ENCODE results near the gene ENPP3.

ENPP3 gene

GRCh38 chr6:131646249-131646670, 9.2 kb downstream of the ENPP3 start:
- Histone ChIP-seq H2AFZ (ENCODE audit: low read length) (no peak overlapping the region), H2BK15ac (ENCODE audit: low read length) (no peak overlapping the region), H3K4me3 (ENCODE audit: low read length in 2 of 2) (no peak overlapping the region), H2AK5ac (ENCODE audit: low read depth, low read length) (no peak overlapping the region), H3K9ac (ENCODE audit: low read depth, low read length, poor library complexity) (no peak overlapping the region), H4K8ac (ENCODE audit: low read depth, low read length) (no peak overlapping the region), H3K4me2 (ENCODE audit: insufficient read depth, low read length, poor library complexity, severe bottlenecking) (no peak overlapping the region), H2BK120ac (ENCODE audit: low read depth, low read length) (no peak overlapping the region), H3K27ac (replicated peaks; ENCODE audit: low read length) (no peak overlapping the region), H3K36me3 (replicated peaks in 1 of 2; ENCODE audit: control insufficient read depth in 2 of 2, insufficient read depth in 2 of 2, low read length in 2 of 2) (no peaks in the 10 kb centered on the region), H2BK12ac (ENCODE audit: low read length) (no peak overlapping the region), H3K23ac (ENCODE audit: low read depth, low read length, poor library complexity) (no peak overlapping the region), H3K4me1 (ENCODE audit: control insufficient read depth in 2 of 2, insufficient read depth in 1 of 2, low read depth in 1 of 2, low read length in 2 of 2) (no peaks in the 10 kb centered on the region), H3K9me3 (replicated peaks in 1 of 2; ENCODE audit: control insufficient read depth in 2 of 2, insufficient read depth in 1 of 2, low read depth in 1 of 2, low read length in 2 of 2) (no peaks in the 10 kb centered on the region), H3K18ac (ENCODE audit: low read length) (no peak overlapping the region), H3K79me1 (ENCODE audit: low read depth, low read length) (no peaks in the 10 kb centered on the region), H3K27me3 (ENCODE audit: control insufficient read depth in 3 of 3, insufficient read depth in 3 of 3, low read depth in 1 of 3, low read length in 3 of 3) (no peaks in the 10 kb centered on the region), H3K14ac (ENCODE audit: low read length) (no peak overlapping the region), H2BK5ac (ENCODE audit: low read length) (no peak overlapping the region), H4K91ac (ENCODE audit: low read depth, low read length, poor library complexity) (no peak overlapping the region), H3K4ac (ENCODE audit: low read length) (no peak overlapping the region)
- DNase-seq (ENCODE audit: low spot score), result no peak

GRCh38 chr6:131651782-131652181, 14.7 kb downstream of the ENPP3 start:
- Histone ChIP-seq H3K14ac (ENCODE audit: low read length) (no peak overlapping the region), H3K27me3 (ENCODE audit: control insufficient read depth in 3 of 3, insufficient read depth in 3 of 3, low read depth in 1 of 3, low read length in 3 of 3) (no peaks in the 10 kb centered on the region), H3K27ac (replicated peaks; ENCODE audit: low read length) (no peak overlapping the region), H2BK120ac (ENCODE audit: low read depth, low read length) (no peak overlapping the region), H3K9me3 (replicated peaks in 1 of 2; ENCODE audit: control insufficient read depth in 2 of 2, insufficient read depth in 1 of 2, low read depth in 1 of 2, low read length in 2 of 2) (no peaks in the 10 kb centered on the region), H3K9ac (ENCODE audit: low read depth, low read length, poor library complexity) (no peak overlapping the region), H4K91ac (ENCODE audit: low read depth, low read length, poor library complexity) (no peak overlapping the region), H3K79me1 (ENCODE audit: low read depth, low read length) (no peaks in the 10 kb centered on the region), H3K4me2 (ENCODE audit: insufficient read depth, low read length, poor library complexity, severe bottlenecking) (no peak overlapping the region), H2BK12ac (ENCODE audit: low read length) (no peak overlapping the region), H3K4me3 (ENCODE audit: low read length in 2 of 2) (no peak overlapping the region), H3K18ac (ENCODE audit: low read length) (no peak overlapping the region), H3K4me1 (ENCODE audit: control insufficient read depth in 2 of 2, insufficient read depth in 1 of 2, low read depth in 1 of 2, low read length in 2 of 2) (no peaks in the 10 kb centered on the region), H4K8ac (ENCODE audit: low read depth, low read length) (no peak overlapping the region), H3K23ac (ENCODE audit: low read depth, low read length, poor library complexity) (no peak overlapping the region), H2AFZ (ENCODE audit: low read length) (no peak overlapping the region), H2BK15ac (ENCODE audit: low read length) (no peak overlapping the region), H3K4ac (ENCODE audit: low read length) (no peak overlapping the region), H3K36me3 (replicated peaks in 1 of 2; ENCODE audit: control insufficient read depth in 2 of 2, insufficient read depth in 2 of 2, low read length in 2 of 2) (no peaks in the 10 kb centered on the region), H2AK5ac (ENCODE audit: low read depth, low read length) (no peak overlapping the region), H2BK5ac (ENCODE audit: low read length) (no peak overlapping the region)
- no peak for DNase-seq (ENCODE audit: low spot score)

DNA sequence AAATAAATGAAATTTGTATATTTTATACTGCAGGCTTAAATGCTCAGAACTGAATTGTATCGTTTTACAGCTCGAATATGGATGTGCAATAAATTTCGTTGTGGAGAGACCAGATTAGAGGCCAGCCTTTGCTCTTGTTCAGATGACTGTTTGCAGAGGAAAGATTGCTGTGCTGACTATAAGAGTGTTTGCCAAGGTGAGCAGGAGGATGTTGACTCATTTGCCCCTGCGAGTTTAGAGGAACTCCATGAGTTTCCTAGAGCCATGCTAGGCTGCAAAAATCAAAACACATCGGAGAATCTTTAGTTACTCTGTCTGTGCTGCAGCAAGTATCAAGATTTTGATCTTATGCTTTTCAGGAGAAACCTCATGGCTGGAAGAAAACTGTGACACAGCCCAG, 15.4 kb downstream of the ENPP3 start:
- Histone ChIP-seq H3K4ac (ENCODE audit: low read length) (no peak overlapping the region), H3K27ac (replicated peaks; ENCODE audit: low read length) (no peak overlapping the region), H3K9ac (ENCODE audit: low read depth, low read length, poor library complexity) (no peak overlapping the region), H4K91ac (ENCODE audit: low read depth, low read length, poor library complexity) (no peak overlapping the region), H4K8ac (ENCODE audit: low read depth, low read length) (no peak overlapping the region), H2BK5ac (ENCODE audit: low read length) (no peak overlapping the region), H2BK15ac (ENCODE audit: low read length) (no peak overlapping the region), H2AK5ac (ENCODE audit: low read depth, low read length) (no peak overlapping the region), H3K79me1 (ENCODE audit: low read depth, low read length) (no peaks in the 10 kb centered on the region), H2BK120ac (ENCODE audit: low read depth, low read length) (no peak overlapping the region), H2BK12ac (ENCODE audit: low read length) (no peak overlapping the region), H3K4me2 (ENCODE audit: insufficient read depth, low read length, poor library complexity, severe bottlenecking) (no peak overlapping the region), H3K9me3 (replicated peaks in 1 of 2; ENCODE audit: control insufficient read depth in 2 of 2, insufficient read depth in 1 of 2, low read depth in 1 of 2, low read length in 2 of 2) (no peaks in the 10 kb centered on the region), H3K23ac (ENCODE audit: low read depth, low read length, poor library complexity) (no peak overlapping the region), H3K18ac (ENCODE audit: low read length) (no peak overlapping the region), H3K14ac (ENCODE audit: low read length) (no peak overlapping the region), H3K4me3 (ENCODE audit: low read length in 2 of 2) (no peak overlapping the region), H2AFZ (ENCODE audit: low read length) (no peak overlapping the region), H3K4me1 (ENCODE audit: control insufficient read depth in 2 of 2, insufficient read depth in 1 of 2, low read depth in 1 of 2, low read length in 2 of 2) (no peaks in the 10 kb centered on the region), H3K36me3 (replicated peaks in 1 of 2; ENCODE audit: control insufficient read depth in 2 of 2, insufficient read depth in 2 of 2, low read length in 2 of 2) (no peaks in the 10 kb centered on the region), H3K27me3 (ENCODE audit: control insufficient read depth in 3 of 3, insufficient read depth in 3 of 3, low read depth in 1 of 3, low read length in 3 of 3) (no peaks in the 10 kb centered on the region)
- DNase-seq (ENCODE audit: low spot score), result no peak
- WGBS, 2 donors (ENCODE audit: extremely low coverage in 2 of 2, insufficient read length in 2 of 2, insufficient replicate concordance in 1 of 2), result no CpG with 5 or more reads among the region's 5 CpGs

GRCh38 chr6:131654326-131654725, 17.2 kb downstream of the ENPP3 start:
- Histone ChIP-seq H4K8ac (ENCODE audit: low read depth, low read length) (no peak overlapping the region), H3K18ac (ENCODE audit: low read length) (no peak overlapping the region), H3K14ac (ENCODE audit: low read length) (no peak overlapping the region), H3K23ac (ENCODE audit: low read depth, low read length, poor library complexity) (no peak overlapping the region), H3K4me3 (ENCODE audit: low read length in 2 of 2) (no peak overlapping the region), H3K27ac (replicated peaks; ENCODE audit: low read length) (no peak overlapping the region), H2BK120ac (ENCODE audit: low read depth, low read length) (no peak overlapping the region), H3K4ac (ENCODE audit: low read length) (no peak overlapping the region), H4K91ac (ENCODE audit: low read depth, low read length, poor library complexity) (no peak overlapping the region), H3K4me1 (ENCODE audit: control insufficient read depth in 2 of 2, insufficient read depth in 1 of 2, low read depth in 1 of 2, low read length in 2 of 2) (no peaks in the 10 kb centered on the region), H3K9me3 (replicated peaks in 1 of 2; ENCODE audit: control insufficient read depth in 2 of 2, insufficient read depth in 1 of 2, low read depth in 1 of 2, low read length in 2 of 2) (no peaks in the 10 kb centered on the region), H3K79me1 (ENCODE audit: low read depth, low read length) (no peaks in the 10 kb centered on the region), H3K36me3 (replicated peaks in 1 of 2; ENCODE audit: control insufficient read depth in 2 of 2, insufficient read depth in 2 of 2, low read length in 2 of 2) (no peaks in the 10 kb centered on the region), H2AFZ (ENCODE audit: low read length) (no peak overlapping the region), H2BK5ac (ENCODE audit: low read length) (no peak overlapping the region), H2AK5ac (ENCODE audit: low read depth, low read length) (no peak overlapping the region), H3K9ac (ENCODE audit: low read depth, low read length, poor library complexity) (no peak overlapping the region), H3K4me2 (ENCODE audit: insufficient read depth, low read length, poor library complexity, severe bottlenecking) (no peak overlapping the region), H3K27me3 (ENCODE audit: control insufficient read depth in 3 of 3, insufficient read depth in 3 of 3, low read depth in 1 of 3, low read length in 3 of 3) (no peaks in the 10 kb centered on the region), H2BK15ac (ENCODE audit: low read length) (no peak overlapping the region), H2BK12ac (ENCODE audit: low read length) (no peak overlapping the region)
- WGBS, 2 donors (ENCODE audit: extremely low coverage in 2 of 2, insufficient read length in 2 of 2, insufficient replicate concordance in 1 of 2), result no CpG with 5 or more reads among the region's 3 CpGs
- no peak for DNase-seq (ENCODE audit: low spot score)

Measured in neuronal stem cell (in vitro differentiated cells).